Stimulated activated CD4-positive, alpha-beta T cell treated with anti-CD3 and anti-CD28 coated beads, Interleukin-1b, Interleukin-23, amount 100 ng/mL, for 48 hours (primary cell): ENCODE data around the gene GRIK1.

Experiments
- DNase-seq: peaks from one replicate; pipeline ENCODE4 v3.0.0-alpha.2; 2020

GRIK1 gene

GRCh38 chr21:29771491-29772066 is 168.2 kb downstream of the GRIK1 start:
- DNase-seq = no peak

- DNase-seq = no peak
Measured at GRCh38 chr21:29763674-29764073, 176.1 kb downstream of the GRIK1 start.

GRCh38 chr21:29762570-29763082 is 177.2 kb downstream of the GRIK1 start:
- no peak for DNase-seq

GRCh38 chr21:29753216-29753615 is 186.6 kb downstream of the GRIK1 start:
- DNase-seq = no peak

GRCh38 chr21:29751473-29752185 is 188.2 kb downstream of the GRIK1 start:
- DNase-seq = no peak

- DNase-seq = no peak
Measured at GRCh38 chr21:29749957-29750356, 189.8 kb downstream of the GRIK1 start.

- no peak for DNase-seq
Measured at GRCh38 chr21:29749223-29749622, 190.6 kb downstream of the GRIK1 start.

GRCh38 chr21:29748391-29749167 is 191.2 kb downstream of the GRIK1 start:
- DNase-seq = no peak

- DNase-seq = no peak
Measured at GRCh38 chr21:29741761-29742160, 198.0 kb downstream of the GRIK1 start.

- no peak for DNase-seq
Measured at GRCh38 chr21:29739176-29739575, 200.6 kb downstream of the GRIK1 start.

- DNase-seq = no peak
Measured at GRCh38 chr21:29738730-29739129, 201.1 kb downstream of the GRIK1 start.

- no peak for DNase-seq
Measured at GRCh38 chr21:29737186-29737585, 202.6 kb downstream of the GRIK1 start.

GRCh38 chr21:29730281-29730680 is 209.5 kb downstream of the GRIK1 start:
- DNase-seq = no peak

GRCh38 chr21:29726044-29726443 is 213.8 kb downstream of the GRIK1 start:
- DNase-seq = no peak

- DNase-seq = no peak
Measured at GRCh38 chr21:29725025-29725736, 214.6 kb downstream of the GRIK1 start.

- DNase-seq = no peak
Measured at GRCh38 chr21:29721964-29722363, 217.8 kb downstream of the GRIK1 start.

- no peak for DNase-seq
Measured at GRCh38 chr21:29721221-29721620, 218.6 kb downstream of the GRIK1 start.

- DNase-seq = no peak
Measured at GRCh38 chr21:29719521-29719920, 220.3 kb downstream of the GRIK1 start.

GRCh38 chr21:29718081-29718815 is 221.5 kb downstream of the GRIK1 start:
- no peak for DNase-seq

- DNase-seq = no peak
Measured at GRCh38 chr21:29717659-29718058, 222.1 kb downstream of the GRIK1 start.

GRCh38 chr21:29716753-29717152 is 223.0 kb downstream of the GRIK1 start:
- no peak for DNase-seq

GRCh38 chr21:29715089-29715488 is 224.7 kb downstream of the GRIK1 start:
- no peak for DNase-seq
